ENCODE data around the gene EPN3. TPM values are rescaled to one million over a fixed set of nuclear protein-coding genes. Genes with fewer than 3 reads are reported as not detected.

EPN3 gene
- total RNA-seq, 1 donor from 2014 or later, result 1.5 TPM

DNA sequence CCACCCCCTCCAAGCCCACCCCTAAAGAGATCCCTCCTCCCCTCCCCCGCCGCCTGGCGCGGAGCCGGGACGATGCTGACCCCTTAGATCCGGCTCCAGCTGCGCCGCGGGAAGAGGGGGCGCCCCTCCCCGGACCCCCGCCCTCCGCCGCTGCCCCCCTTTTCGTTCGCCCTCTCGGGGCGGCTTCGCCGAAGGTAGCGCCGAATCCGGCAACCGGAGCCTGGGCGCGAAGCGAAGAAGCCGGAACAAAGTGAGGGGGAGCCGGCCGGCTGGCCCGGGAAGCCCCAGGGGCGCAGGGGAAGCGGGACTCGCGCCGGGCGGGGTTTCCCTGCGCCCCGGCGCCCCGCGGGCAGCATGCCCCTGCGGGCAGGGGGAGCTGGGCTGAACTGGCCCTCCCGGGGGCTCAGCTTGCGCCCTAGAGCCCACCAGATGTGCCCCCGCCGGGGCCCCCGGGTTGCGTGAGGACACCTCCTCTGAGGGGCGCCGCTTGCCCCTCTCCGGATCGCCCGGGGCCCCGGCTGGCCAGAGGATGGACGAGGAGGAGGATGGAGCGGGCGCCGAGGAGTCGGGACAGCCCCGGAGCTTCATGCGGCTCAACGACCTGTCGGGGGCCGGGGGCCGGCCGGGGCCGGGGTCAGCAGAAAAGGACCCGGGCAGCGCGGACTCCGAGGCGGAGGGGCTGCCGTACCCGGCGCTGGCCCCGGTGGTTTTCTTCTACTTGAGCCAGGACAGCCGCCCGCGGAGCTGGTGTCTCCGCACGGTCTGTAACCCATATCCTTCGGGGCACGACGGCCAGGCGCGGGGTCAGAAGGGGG is 28.6 kb downstream of the EPN3 start:
- Histone ChIP-seq H3K4me1 (peaks cover 38% of the 10 kb centered on the region), H3K9me3 (no peaks in the 10 kb centered on the region), H3K27ac (no peak overlapping the region), H3K27me3 (ENCODE audit: low read depth) (peaks cover 75% of the 10 kb centered on the region), H3K36me3 (no peaks in the 10 kb centered on the region), H3K4me3 (peak overlapping the region; percentile 55)
- no peak for DNase-seq
- intact Hi-C loops (cut with DNase I), result no loop called here
- ATAC-seq, result no peak
- TF ChIP-seq, protein P1, sequence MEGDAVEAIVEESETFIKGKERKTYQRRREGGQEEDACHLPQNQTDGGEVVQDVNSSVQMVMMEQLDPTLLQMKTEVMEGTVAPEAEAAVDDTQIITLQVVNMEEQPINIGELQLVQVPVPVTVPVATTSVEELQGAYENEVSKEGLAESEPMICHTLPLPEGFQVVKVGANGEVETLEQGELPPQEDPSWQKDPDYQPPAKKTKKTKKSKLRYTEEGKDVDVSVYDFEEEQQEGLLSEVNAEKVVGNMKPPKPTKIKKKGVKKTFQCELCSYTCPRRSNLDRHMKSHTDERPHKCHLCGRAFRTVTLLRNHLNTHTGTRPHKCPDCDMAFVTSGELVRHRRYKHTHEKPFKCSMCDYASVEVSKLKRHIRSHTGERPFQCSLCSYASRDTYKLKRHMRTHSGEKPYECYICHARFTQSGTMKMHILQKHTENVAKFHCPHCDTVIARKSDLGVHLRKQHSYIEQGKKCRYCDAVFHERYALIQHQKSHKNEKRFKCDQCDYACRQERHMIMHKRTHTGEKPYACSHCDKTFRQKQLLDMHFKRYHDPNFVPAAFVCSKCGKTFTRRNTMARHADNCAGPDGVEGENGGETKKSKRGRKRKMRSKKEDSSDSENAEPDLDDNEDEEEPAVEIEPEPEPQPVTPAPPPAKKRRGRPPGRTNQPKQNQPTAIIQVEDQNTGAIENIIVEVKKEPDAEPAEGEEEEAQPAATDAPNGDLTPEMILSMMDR (IDR thresholded peaks at IDR 0.05), result no peak

DNA sequence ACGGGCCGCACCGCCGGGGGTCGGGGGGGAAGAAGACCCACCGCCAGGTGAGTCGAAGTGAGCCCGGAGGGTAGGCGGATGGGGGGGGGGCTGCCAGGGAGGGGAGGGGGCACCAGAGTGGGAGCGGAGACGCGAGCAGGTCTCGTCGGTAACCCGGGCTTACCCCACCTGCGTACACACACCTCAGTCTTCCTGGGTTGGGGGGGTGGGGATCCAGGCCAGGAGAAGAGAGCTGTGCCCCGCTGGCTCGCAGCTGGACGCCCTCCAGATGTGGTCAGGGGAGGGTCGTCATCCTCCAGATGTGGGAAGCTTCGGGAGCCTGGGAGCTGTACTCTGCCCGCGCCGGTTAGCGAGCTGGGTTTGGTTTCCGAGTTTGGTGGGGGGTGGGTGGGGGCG is 29.2 kb downstream of the EPN3 start:
- intact Hi-C loops (cut with DNase I), result no loop called here
- no peak overlapping the region for H3K27ac ChIP-seq
- no peaks in the 10 kb centered on the region for H3K36me3 ChIP-seq
- peak overlapping the region; percentile 55 for H3K4me3 ChIP-seq
- TF ChIP-seq, protein P1 (IDR thresholded peaks at IDR 0.05), result no peak
- H3K27me3 ChIP-seq (ENCODE audit: low read depth), result peaks cover 80% of the 10 kb centered on the region
- ATAC-seq, result no peak
- H3K9me3 ChIP-seq, result no peaks in the 10 kb centered on the region
- H3K4me1 ChIP-seq, result peaks cover 38% of the 10 kb centered on the region
- DNase-seq, result no peak

DNA sequence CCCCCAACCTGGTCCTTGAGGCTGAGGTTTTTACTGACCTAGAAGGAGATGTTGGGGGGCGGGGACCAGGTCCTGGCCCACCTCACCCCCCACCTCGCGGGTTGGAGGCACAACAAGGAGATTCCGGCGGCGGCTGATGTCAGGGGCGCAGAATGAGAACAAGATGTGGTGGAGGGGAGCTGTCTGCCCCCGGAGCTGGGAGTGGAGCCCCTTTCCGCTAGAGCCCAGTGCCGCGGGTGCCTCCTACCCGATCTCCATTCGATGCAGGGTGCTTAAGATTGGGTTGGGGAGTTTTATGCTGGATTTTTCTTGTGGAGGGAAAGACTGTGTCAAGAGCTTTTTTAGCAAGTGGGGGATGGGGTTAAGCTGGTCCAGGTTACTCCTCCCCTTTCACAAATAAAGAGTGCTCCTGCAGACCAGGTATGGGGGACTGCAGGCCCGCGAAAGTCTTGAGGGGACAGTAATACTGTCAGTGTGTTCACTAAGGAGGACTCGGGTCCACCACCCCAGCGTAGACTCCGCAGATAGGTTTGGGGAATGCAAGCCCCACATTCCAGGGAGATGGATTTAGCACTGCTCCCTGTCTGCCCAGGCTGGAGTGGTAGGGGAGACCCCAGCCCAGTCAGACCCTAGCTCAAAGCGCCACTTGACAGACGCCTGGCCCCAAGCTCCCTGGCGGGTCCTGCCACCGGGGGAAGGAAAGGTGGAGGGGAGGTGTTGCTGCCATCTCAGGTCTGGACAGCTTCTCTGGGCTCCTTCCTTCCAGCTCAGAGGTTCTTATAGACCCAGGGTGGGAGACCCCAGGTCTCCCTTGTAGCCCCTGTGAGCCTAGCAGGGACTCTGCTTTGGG is 29.9 kb downstream of the EPN3 start:
- intact Hi-C loops (cut with DNase I), result no loop called here
- H3K27ac ChIP-seq, result no peak overlapping the region
- TF ChIP-seq, protein P1 (IDR thresholded peaks at IDR 0.05), result no peak
- ATAC-seq (no peak), DNase-seq (no peak)
- H3K9me3 ChIP-seq, result no peaks in the 10 kb centered on the region
- H3K27me3 ChIP-seq (ENCODE audit: low read depth), result peaks cover 82% of the 10 kb centered on the region
- H3K4me3 ChIP-seq, result no peak overlapping the region
- no peaks in the 10 kb centered on the region for H3K36me3 ChIP-seq
- peaks cover 38% of the 10 kb centered on the region for H3K4me1 ChIP-seq

DNA sequence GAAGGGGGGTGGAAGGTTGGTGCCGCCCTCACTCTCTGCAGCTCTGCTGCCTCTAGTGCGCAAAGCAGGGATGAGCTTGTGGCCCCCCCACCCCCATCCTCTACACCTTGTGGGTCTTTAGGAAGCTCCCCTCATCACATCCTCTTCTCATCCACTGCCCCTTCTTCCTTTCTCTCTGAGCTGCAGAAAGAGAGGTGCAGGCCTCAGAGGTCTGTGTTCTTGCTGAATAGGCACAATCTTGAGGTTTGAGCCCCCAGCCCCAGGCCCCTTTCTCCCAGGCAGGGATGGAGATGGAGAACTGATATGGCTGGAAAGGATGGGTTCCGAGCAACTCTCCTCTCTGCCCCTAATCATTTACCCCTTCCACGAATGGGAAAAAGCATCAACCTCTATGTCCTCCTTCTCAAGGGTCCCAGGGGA is 30.6 kb downstream of the EPN3 start:
- H3K4me1 ChIP-seq, result peaks cover 38% of the 10 kb centered on the region

DNA sequence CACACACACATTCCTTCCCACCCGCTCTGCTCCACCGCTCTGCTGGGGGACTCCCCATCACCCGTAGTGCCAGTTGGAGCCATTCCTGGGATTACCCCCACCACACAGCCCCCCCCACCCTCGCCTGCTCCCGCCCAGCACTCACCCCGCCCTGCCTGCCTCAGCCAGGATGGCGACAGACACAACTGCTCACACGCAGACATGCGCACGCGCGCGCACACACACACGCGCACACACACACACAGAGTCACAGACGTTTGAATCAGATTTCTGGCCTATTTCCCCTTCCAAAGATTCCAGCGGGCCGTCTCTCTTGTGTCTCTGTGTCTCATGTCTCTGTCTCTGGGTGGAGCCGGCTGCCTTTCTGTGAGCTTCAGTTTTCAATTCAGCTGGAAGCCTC is 32.4 kb downstream of the EPN3 start:
- ATAC-seq (peak in 1 of 2 donors; percentile 21), DNase-seq (no peak)
- H3K36me3 ChIP-seq, result no peaks in the 10 kb centered on the region
- peak overlapping the region; percentile 31 for H3K27ac ChIP-seq
- TF ChIP-seq, protein P1 (IDR thresholded peaks at IDR 0.05), result no peak
- peaks cover 22% of the 10 kb centered on the region for H3K4me1 ChIP-seq
- no peak overlapping the region for H3K4me3 ChIP-seq
- peaks cover 61% of the 10 kb centered on the region for H3K27me3 ChIP-seq (ENCODE audit: low read depth)
- no peaks in the 10 kb centered on the region for H3K9me3 ChIP-seq
- intact Hi-C loops (cut with DNase I), result no loop called here

More for the DNA sequence above, 30.6 kb downstream of the EPN3 start:
- intact Hi-C loops (cut with DNase I), result no loop called here
- TF ChIP-seq, protein P1 (IDR thresholded peaks at IDR 0.05), result no peak
- ATAC-seq (no peak), DNase-seq (no peak)
- no peaks in the 10 kb centered on the region for H3K36me3 ChIP-seq
- no peaks in the 10 kb centered on the region for H3K9me3 ChIP-seq
- H3K27me3 ChIP-seq (ENCODE audit: low read depth), result peaks cover 79% of the 10 kb centered on the region
- no peak overlapping the region for H3K27ac ChIP-seq
- H3K4me3 ChIP-seq, result no peak overlapping the region

All from lower lobe of right lung (tissue), 2 donors.